ENCODE results near the gene FCGR3A.
"Not testable (repeated sequence)": the region's sequence is repeated elsewhere in the genome, so short reads cannot be mapped to it uniquely, and the experiment has no call there.

FCGR3A gene

DNA sequence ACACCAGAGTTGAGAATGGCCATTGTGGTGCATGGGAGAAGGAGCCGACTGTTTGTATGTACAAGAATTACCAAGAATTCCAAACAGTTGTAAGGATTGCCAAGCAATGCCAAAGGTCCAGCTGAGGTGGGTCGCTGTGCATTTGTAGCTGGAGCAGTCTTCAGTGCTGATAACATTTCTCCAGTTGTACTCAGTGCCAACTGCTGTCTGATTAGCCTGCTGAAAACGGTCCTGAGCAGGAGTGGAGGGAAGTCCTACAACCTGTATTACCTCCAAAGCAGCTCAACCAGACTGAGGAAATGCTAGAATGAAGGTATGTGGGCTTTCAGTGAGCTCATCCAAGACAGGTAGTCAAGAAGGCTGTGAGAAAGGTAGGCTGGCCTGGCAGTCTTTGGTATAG lies 6.5 kb upstream of the FCGR3A start:
- DNase-seq (ENCODE audit: low spot score): not testable (repeated sequence)

- DNase-seq (ENCODE audit: low spot score): not testable (repeated sequence)
Measured at GRCh38 chr1:161554815-161555417, 5.3 kb upstream of the FCGR3A start.

DNA sequence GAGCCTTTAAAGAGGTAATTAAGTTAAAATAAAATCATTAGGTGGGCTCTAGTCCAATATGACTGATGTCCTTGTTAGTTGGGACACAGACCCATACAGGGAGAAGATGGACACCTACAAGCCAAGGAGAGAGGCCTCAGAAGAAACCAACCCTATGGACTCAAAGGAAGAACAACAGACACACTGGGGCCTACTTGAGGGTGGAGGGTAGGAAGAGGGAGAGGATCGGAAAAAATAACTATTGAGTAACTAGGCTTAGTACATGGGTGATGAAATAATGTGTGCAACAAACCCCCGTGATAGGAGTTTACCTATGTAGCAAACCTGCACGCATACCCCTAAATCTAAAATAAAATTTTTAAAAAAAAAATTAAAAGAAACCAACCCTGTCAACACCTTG lies 4.7 kb upstream of the FCGR3A start:
- DNase-seq (ENCODE audit: low spot score): not testable (repeated sequence)

- not testable (repeated sequence) for DNase-seq (ENCODE audit: low spot score)
Measured at GRCh38 chr1:161553631-161554030, 4.0 kb upstream of the FCGR3A start.

DNA sequence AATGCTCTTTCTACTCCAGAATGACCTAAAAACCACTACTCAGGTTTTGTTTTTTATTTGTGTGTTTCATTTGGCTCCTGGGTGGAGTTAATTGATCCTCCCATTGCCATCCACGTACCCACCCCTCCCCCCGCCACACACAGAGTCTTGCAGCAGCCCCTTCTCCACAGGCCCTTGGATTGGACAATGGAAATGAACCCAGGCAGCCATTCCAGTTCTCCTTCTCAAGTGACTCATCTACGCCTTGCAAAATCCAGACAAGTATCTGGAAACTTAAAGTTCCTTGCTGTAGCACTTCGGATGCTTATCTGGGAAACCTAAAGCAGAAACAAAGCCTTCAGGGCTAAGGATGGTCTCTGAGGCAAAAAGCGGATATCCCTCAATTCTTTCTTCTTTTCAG lies 1.3 kb upstream of the FCGR3A start:
- not testable (repeated sequence) for DNase-seq (ENCODE audit: low spot score)

DNA sequence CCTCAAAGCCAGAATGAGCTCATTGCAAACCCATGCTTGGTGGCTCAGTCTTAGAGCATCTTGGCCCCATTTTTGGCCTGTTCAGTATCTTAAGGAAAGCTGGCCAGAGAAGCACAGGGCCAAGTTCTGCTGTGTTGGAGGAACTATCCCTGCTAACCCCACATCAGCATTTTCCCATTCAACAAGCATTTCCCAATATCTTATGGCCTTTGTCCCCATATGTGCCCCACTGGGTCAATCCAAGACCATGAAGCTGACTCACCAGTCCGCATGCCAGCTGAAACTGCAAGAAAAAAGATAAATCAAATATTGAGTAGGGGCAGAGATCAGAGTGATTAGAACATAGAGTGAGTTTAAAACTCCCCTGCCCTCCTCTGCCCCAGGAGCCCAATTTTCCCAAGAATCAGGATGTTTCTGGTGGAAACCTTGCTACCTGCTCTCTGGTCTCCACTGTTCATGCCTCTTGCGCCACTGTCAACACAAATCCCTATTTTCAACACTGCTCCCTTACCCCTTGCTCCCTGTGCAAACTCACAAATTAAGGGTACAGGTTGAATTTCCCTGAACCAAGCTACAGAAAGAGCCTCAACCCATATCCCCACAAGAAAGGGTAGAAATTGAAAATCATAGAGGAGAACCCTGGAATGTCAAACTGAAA lies 740 bp downstream of the FCGR3A start:
- not testable (repeated sequence) for DNase-seq (ENCODE audit: low spot score)

- not testable (repeated sequence) for DNase-seq (ENCODE audit: low spot score)
Measured at GRCh38 chr1:161547995-161548741, 1.4 kb downstream of the FCGR3A start.

DNA sequence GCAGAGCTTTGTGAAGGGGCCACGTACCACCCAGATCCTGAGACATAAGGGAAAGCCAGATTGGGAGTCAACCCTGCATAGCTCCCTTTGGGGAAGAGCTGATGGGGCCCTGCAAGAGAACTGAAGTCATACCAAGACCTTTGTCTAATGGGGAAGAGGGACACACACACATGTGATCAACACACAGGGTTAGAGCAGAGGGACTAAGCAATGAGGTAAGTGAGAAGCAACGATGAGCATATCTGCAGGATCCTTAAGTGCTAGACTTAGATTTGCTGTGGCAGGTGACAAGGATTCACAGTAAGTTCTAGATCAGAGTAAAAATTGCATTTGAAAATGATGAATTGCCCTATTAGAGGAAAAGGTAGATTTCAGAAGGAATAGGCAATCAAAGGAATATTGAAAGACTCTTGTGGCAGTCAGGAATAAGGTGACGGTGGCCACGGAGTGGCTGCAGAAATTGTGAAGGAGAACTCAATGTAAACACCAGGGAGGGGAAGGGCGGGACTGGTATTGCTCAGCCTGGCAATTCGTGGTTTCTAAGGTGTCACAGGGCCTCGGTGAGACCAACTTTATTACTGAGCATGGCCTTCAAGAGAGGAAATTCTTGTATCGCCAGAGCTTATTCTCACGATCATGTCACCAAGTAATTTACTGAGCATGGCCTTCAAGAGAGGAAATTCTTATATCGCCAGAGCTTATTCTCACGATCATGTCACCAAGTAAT lies 4.5 kb downstream of the FCGR3A start:
- DNase-seq (ENCODE audit: low spot score): not testable (repeated sequence)

DNA sequence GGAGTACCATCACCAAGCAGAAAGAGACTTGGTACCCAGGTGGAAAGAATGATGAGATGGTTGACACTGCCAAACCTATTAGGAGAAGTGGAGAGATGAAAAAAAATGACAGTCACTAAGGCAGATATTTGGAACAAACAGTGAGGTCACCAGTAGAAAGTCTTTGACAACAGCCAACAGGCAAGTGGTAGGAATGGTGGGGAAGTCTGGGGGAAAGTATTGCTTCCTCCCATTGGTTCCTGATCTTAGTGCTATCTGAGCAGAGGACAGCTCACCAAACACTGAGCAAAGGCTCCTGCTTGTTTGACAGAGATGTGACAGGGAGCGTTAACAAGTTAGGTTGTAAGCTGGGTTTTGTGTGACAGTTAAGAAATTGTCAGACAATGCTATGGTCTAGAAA lies 6.5 kb downstream of the FCGR3A start:
- DNase-seq (ENCODE audit: low spot score): not testable (repeated sequence)

DNA sequence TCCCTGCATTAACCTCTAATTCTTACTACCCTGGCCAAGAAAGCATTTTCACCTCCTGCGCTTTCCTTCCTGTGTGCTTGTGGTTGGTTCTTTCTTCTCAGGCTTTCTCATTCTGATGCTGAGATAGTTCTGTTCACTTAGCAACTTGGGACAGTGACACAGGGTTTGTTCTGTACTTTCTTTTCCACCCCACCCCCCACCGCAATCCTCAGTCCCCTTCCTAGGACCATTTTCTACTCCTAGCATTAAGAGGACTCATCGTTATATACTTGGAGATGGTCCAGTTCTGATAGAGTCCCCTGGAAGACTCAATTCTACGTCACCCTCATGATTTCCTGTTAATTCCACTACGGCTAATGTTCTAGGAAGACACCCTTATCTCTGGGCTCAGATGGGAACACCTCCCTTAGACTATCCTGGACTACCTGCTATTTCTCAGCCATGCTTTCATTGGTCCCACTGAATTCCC lies 7.5 kb downstream of the FCGR3A start:
- not testable (repeated sequence) for DNase-seq (ENCODE audit: low spot score)

GRCh38 chr1:161540570-161540960 lies 9.1 kb downstream of the FCGR3A start:
- not testable (repeated sequence) for DNase-seq (ENCODE audit: low spot score)

DNA sequence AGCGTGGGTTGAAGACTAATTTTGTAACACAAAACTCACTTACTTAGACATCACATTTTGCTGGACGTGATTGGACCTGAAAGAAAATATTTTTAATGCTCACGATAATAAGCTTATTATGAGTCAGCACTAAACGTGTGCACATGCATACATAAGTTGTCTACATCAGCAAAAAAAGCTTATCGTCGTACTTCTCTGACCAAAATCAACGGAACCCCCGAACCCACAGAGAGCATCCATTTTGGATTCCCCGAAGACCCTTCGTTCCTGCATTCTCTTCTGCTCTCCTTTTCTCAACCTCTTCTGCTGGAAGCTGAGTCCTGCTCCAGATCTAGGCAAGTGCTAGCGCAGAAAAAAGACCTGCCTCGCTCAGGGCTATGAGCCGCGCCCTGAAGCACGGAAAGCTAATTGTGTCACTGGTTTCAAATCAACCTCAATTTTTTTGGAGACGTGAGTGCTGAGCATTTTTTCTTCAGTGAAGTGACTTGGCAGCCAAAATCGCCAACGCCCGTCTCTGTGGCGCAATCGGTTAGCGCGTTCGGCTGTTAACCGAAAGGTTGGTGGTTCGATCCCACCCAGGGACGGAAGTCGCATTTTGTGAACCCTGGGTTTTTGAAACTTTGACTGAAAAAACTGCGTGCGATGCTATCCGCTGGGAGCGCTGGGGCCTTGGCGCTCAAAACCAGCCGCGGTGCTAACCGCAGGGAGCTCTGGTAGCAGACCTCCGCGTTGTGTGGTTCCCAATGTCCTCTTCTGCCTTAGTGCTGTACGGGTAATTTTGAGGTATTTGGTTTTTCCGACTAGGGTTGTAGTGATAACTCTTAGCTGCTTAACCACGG lies 9.7 kb downstream of the FCGR3A start:
- peak; percentile 50 for DNase-seq (ENCODE audit: low spot score)

DNA sequence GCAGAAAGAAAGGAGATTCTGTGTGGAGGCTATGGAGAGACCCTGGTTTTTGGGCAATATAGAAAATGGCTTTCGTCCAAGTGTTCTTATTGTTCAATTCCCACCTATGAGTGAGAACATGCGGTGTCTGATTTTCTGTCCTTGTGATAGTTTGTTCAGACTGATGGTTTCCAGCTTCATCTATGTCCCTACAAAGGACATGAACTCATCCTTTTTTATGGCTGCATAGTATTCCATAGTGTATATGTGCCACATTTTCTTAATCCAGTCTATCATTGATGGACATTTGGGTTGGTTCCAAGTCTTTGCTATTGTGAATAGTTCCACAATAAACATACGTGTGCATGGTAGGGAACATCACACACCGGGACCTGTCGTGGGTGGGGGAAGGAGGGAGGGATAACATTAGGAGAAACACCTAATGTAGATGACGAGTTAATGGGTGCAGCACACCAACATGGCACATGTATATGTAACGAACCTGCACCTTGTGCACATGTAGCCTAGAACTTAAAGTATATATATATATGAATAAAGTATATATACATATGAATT lies 10.6 kb downstream of the FCGR3A start:
- not testable (repeated sequence) for DNase-seq (ENCODE audit: low spot score)

DNA sequence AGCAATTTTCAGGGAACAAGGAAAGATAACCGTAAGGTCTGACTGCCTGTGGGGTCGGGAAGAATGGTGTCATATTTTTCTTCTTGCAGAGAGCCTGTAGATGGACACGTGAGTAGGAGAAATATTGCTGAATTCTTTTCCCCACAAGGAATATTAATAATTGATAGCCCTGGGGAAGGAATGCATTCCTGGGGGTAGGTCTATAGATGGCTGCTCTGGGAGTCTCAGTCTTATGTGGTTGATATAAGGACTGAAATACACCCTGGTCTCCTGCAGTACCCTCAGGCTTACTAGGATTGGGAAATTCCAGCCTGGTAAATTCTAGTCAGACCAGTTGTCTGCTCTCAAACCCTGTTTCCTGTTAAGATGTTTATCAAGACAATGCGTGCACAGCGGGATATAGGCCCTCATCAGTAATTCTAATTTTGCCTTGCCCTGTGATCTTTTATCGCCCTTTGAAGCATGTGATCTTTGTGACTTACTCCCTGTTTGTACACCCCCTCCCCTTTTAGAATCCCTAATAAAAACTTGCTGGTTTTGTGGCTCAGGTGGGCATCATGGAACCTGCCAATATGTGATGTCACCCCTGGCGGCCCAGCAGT lies 12.4 kb downstream of the FCGR3A start:
- DNase-seq (ENCODE audit: low spot score): not testable (repeated sequence)

GRCh38 chr1:161532644-161533567 lies 16.7 kb downstream of the FCGR3A start:
- not testable (repeated sequence) for DNase-seq (ENCODE audit: low spot score)

- no peak for DNase-seq (ENCODE audit: low spot score)
Measured at GRCh38 chr1:161531986-161532643, 17.5 kb downstream of the FCGR3A start.

- peak; percentile 92 for DNase-seq (ENCODE audit: low spot score)
Measured at GRCh38 chr1:161530671-161531641, 18.7 kb downstream of the FCGR3A start.

- DNase-seq (ENCODE audit: low spot score): peak; percentile 45
Measured at GRCh38 chr1:161530158-161530557, 19.5 kb downstream of the FCGR3A start.

All from SW480 (cell line).